GM19193 (cell line): ENCODE results near the gene HOATZ.

Experiments used
- POLR2A ChIP-seq: IDR thresholded peaks from 4 replicates; pipeline ENCODE4 v1.6.1; 2011; ENCODE audit not compliant: insufficient read depth, insufficient read length; ENCODE audit errors: extremely low read depth

HOATZ gene

GRCh38 chr11:111537336-111537860 is 22.8 kb downstream of the HOATZ start:
- TF ChIP-seq POLR2A, result no peak

- no peak for TF ChIP-seq POLR2A
Observed at GRCh38 chr11:111538407-111539114, 24.0 kb downstream of the HOATZ start.

- no peak for TF ChIP-seq POLR2A
Observed at GRCh38 chr11:111539426-111540113, 25.0 kb downstream of the HOATZ start.

DNA sequence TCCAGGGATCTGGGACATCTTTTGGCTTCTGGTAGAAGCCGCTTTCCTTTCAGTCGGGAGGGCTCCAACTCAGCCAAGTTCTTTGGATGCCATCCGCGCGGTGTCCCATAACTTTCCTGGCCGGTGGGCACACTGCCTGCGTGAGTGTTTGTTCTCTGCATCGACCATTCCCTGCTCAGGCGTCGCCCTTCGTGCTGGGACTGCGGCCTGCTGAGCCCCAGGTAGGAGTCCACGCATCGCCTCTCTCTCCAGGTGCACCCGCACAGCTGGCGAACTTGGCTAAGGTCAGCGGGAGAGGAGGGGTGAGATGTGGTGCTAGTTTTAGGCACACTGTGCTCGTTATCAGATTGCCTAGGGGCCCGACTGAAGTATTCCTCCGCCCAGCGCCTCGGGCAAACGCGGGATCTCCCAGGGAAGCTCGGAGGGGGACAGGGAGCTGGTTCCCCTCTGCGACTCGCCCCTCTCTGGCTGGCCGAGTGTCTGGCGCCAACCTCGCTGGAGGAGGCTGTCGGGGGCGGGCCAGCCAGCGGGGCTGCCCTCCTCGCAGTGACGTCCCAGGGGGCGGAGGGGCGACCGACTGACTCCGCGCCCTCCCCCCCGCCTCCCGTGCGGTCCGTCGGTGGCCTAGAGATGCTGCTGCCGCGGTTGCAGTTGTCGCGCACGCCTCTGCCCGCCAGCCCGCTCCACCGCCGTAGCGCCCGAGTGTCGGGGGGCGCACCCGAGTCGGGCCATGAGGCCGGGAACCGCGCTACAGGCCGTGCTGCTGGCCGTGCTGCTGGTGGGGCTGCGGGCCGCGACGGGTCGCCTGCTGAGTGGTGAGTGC is 25.7 kb downstream of the HOATZ start, which contains the start of gene LAYN:
Gene LAYN (plus strand): TSS at position 607 of the 823 bp plus-strand sequence. CDS start 124 bp downstream, at position 731.
- TF ChIP-seq POLR2A, result no peak

GRCh38 chr11:111540937-111541253 is 26.3 kb downstream of the HOATZ start:
- no peak for TF ChIP-seq POLR2A

DNA sequence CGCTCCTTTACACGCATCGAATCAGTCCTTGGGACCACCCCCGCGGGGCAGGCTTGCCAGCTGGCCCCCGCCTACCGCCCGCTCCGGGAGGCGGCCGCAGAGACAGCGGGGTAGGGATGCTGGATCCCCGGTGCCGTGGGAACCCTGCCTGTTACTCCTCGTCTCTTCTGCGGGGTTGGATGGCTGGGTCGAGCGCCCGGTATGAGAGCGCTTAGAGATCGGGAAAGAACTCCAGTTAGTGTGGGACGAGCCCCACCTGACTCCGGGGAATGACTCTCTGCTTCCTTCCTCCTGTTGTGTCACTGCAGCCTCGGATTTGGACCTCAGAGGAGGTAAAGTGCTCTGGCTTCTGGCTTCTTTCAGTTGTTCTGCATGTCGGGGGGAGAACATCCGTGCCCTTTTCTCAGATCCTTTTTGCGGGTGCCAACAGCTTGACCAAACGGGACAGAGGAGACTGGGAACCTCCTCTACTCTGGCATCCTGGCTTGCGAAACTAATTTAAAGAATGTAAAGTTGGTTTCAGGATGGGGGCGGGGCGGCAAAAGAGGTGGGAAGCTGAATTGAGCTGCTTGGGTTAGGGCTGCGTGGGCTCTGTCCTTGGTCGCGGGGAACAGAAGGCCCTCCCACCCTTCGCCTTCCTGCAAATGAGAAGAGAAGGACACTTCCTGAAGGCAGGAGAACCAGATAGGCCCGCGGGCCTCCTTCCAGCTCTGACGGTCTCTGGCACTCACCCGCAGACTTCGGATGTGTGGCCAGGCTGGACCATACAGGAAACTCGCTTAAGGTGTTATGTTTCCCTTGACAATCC is 26.9 kb downstream of the HOATZ start:
- no peak for TF ChIP-seq POLR2A

GRCh38 chr11:111542606-111543275 is 28.2 kb downstream of the HOATZ start:
- TF ChIP-seq POLR2A, result no peak

- no peak for TF ChIP-seq POLR2A
Observed at GRCh38 chr11:111548525-111548924, 33.9 kb downstream of the HOATZ start.

DNA sequence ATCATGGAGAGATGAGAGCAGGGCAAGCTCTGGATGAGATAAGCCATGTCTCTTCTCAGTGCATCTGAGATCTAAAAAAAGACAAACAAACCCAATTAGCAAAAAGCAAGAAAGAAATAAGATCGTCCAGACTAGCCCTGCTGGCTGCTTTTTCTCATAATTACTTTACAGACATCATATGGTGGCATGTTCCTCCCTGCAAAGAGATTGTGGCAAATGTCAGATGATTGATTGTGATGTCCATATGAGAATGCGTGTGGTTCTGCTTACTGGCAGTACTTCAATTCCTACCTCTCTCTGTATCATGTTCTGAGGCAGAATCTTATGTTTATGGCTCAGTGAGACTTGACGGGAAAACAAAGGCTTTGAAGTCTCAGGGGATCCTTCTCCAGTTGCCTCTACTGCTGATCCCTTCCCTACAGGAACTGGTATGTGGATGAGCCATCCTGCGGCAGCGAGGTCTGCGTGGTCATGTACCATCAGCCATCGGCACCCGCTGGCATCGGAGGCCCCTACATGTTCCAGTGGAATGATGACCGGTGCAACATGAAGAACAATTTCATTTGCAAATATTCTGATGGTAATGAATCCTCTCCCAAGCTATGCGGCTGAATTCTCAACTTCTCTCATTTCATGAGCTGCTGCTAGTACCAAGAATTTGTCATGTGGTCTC is 34.8 kb downstream of the HOATZ start:
- no peak for TF ChIP-seq POLR2A

DNA sequence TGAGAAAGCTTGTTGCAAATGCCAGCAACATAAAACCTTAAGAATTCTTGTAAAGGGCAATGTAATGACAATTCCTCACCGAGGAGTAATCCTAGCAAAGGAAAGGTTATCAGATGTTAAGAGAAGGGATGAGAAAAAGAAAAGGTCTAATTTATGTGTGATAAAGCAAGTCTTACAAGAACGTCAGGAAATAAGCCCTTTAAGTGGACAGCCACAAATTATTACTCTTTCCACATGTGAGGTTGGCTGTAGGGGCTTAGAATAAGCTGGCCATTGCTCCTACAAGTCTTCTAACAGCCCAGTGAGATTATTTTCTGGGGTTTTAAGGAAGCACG is 35.3 kb downstream of the HOATZ start:
- no peak for TF ChIP-seq POLR2A

DNA sequence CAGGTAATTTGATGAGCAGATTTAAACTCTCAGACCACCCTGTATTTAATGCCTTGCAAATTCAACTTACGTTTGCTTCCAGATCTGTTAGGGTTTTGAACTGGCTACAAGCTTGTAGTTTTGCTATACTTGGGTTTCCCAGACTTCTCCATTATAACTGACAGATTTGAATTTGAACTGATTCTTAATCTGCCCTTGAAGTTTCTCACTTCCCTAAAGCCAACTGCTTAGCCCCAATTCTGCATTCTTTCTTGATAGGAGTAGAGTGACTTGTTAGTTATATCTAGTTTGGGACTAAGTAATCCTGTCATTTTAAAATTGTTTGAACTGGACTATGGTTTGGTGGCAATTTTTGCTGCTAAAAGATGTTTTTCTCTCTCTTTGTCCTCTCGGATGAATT is 35.7 kb downstream of the HOATZ start:
- TF ChIP-seq POLR2A, result no peak

DNA sequence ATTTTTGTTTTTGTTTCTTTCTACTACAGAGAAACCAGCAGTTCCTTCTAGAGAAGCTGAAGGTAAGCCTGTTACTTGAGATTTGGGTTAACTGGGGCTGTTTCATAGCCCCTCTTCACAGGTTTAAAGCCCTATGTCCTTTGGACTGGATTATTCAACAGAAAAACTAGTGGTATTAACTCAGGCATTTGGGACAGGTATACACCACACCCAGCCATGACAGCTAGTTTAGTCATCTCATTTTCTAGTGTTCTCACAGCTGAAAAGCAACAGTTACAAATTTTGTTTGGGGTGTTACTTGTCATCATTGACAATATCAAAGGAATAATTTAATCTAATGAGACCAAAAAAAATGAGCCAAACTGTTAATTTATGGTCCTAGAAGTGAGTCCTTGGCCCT is 40.0 kb downstream of the HOATZ start:
- TF ChIP-seq POLR2A, result no peak

- no peak for TF ChIP-seq POLR2A
Observed at GRCh38 chr11:111555255-111555654, 40.7 kb downstream of the HOATZ start.
